Measurements from ENCODE around the gene COL25A1. TPM values are rescaled to one million over a fixed set of nuclear protein-coding genes. Genes with fewer than 3 reads are reported as not detected.
"Not testable (repeated sequence)": the region's sequence is repeated elsewhere in the genome, so short reads cannot be mapped to it uniquely, and the experiment has no call there.

Gene COL25A1
- total RNA-seq, 1 donor = 0.10 TPM

DNA sequence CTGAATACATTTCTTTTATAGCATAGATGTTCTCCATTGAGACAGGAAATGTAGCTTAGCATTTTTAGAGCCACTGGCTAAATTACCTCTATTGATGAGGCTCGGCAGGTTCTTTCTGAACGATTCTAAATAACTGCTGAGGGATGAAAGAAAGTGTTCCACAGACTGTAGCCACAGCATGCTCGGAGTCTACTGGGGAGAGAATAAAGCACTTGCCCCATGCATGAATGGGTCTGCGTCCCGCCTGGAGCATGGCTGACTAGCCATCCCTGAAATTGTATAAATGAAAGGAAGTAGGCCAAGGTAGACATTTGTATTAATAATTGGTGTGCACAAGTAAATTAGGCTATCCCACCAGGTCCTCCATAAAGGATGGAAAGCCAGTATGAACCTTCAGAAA is 269.8 kb downstream of the COL25A1 start:
- no peaks in the 10 kb centered on the region for H3K9me3 ChIP-seq (ENCODE audit: low read depth, low read length)
- H3K4me1 ChIP-seq (ENCODE audit: insufficient read depth, low read length) = no peaks in the 10 kb centered on the region
- no peak overlapping the region for H3K4me3 ChIP-seq (ENCODE audit: low read length)
- no peaks in the 10 kb centered on the region for H3K27me3 ChIP-seq (ENCODE audit: insufficient read depth, low read length)

DNA sequence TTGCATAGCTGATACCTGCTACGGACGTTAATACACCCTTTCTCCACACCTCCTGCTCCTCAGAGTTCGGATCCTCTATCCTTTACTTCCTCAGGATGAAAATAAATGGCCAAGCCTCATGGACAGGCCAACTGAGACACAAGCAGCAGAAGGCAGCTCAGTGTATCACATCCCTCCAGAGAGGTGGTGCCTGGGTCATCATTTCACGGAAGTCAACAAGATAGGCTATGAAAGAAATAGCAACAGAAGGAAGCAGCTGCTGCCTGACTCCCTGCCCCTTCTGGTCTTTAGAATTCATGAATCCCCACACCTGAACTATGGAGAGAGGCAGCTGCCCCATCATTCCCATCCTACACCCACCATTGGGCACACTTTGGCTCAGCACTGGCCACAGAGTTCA is 272.5 kb downstream of the COL25A1 start:
- H3K4me3 ChIP-seq (ENCODE audit: low read length) = no peak overlapping the region
- no peaks in the 10 kb centered on the region for H3K4me1 ChIP-seq (ENCODE audit: insufficient read depth, low read length)
- no peaks in the 10 kb centered on the region for H3K9me3 ChIP-seq (ENCODE audit: low read depth, low read length)
- no peaks in the 10 kb centered on the region for H3K27me3 ChIP-seq (ENCODE audit: insufficient read depth, low read length)

GRCh38 chr4:109027016-109027500 is 275.4 kb downstream of the COL25A1 start:
- Histone ChIP-seq H3K4me3 (ENCODE audit: low read length) (no peak overlapping the region), H3K9me3 (ENCODE audit: low read depth, low read length) (no peaks in the 10 kb centered on the region), H3K27me3 (ENCODE audit: insufficient read depth, low read length) (no peaks in the 10 kb centered on the region), H3K4me1 (ENCODE audit: insufficient read depth, low read length) (no peaks in the 10 kb centered on the region)

DNA sequence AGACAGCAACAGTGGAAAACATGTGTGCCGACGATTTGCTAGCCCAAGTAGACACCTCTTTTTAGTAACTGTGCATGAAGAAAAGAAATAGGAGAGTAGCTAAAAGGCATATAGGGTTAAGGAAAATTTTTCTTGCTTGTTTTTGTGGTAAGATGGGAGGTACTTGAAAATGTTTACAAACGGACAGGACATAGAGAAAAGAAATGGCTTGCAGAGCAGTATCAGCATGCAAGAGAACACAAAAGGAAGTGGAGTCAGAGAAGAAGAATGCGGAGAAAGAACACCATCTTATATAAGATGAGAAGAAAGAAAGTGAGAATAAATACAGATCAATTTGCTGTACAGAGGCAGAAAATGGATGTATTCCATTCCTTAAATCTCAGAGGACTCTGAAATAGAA is 275.9 kb downstream of the COL25A1 start:
- Histone ChIP-seq H3K4me1 (ENCODE audit: insufficient read depth, low read length) (no peaks in the 10 kb centered on the region), H3K27me3 (ENCODE audit: insufficient read depth, low read length) (no peaks in the 10 kb centered on the region), H3K9me3 (ENCODE audit: low read depth, low read length) (no peaks in the 10 kb centered on the region), H3K4me3 (ENCODE audit: low read length) (no peak overlapping the region)

GRCh38 chr4:109025471-109026076 is 276.9 kb downstream of the COL25A1 start:
- Histone ChIP-seq H3K27me3 (ENCODE audit: insufficient read depth, low read length) (no peaks in the 10 kb centered on the region), H3K4me3 (ENCODE audit: low read length) (no peak overlapping the region), H3K9me3 (ENCODE audit: low read depth, low read length) (no peaks in the 10 kb centered on the region), H3K4me1 (ENCODE audit: insufficient read depth, low read length) (no peaks in the 10 kb centered on the region)

GRCh38 chr4:109022961-109023360 is 279.5 kb downstream of the COL25A1 start:
- Histone ChIP-seq H3K4me1 (ENCODE audit: insufficient read depth, low read length) (no peaks in the 10 kb centered on the region), H3K4me3 (ENCODE audit: low read length) (no peak overlapping the region), H3K27me3 (ENCODE audit: insufficient read depth, low read length) (no peaks in the 10 kb centered on the region), H3K9me3 (ENCODE audit: low read depth, low read length) (no peaks in the 10 kb centered on the region)

- not testable (repeated sequence) for H3K4me3 ChIP-seq (ENCODE audit: low read length); H3K9me3 ChIP-seq (ENCODE audit: low read depth, low read length)
These were observed 280.8 kb downstream of the COL25A1 start for GRCh38 chr4:109021630-109022029.

GRCh38 chr4:109020861-109021260 is 281.6 kb downstream of the COL25A1 start:
- Histone ChIP-seq H3K27me3 (ENCODE audit: insufficient read depth, low read length) (no peaks in the 10 kb centered on the region), H3K9me3 (ENCODE audit: low read depth, low read length) (no peaks in the 10 kb centered on the region), H3K4me1 (ENCODE audit: insufficient read depth, low read length) (no peaks in the 10 kb centered on the region), H3K4me3 (ENCODE audit: low read length) (no peak overlapping the region)

More at GRCh38 chr4:109021630-109022029, 280.8 kb downstream of the COL25A1 start:
- H3K27me3 ChIP-seq (ENCODE audit: insufficient read depth, low read length); H3K4me1 ChIP-seq (ENCODE audit: insufficient read depth, low read length): not testable (repeated sequence)

- Histone ChIP-seq H3K4me3 (ENCODE audit: low read length) (no peak overlapping the region), H3K9me3 (ENCODE audit: low read depth, low read length) (no peaks in the 10 kb centered on the region), H3K27me3 (ENCODE audit: insufficient read depth, low read length) (no peaks in the 10 kb centered on the region), H3K4me1 (ENCODE audit: insufficient read depth, low read length) (no peaks in the 10 kb centered on the region)
These were observed 286.3 kb downstream of the COL25A1 start for GRCh38 chr4:109016200-109016599.

GRCh38 chr4:109015413-109015810 is 287.0 kb downstream of the COL25A1 start:
- no peak overlapping the region for H3K4me3 ChIP-seq (ENCODE audit: low read length)
- no peaks in the 10 kb centered on the region for H3K9me3 ChIP-seq (ENCODE audit: low read depth, low read length)
- H3K27me3 ChIP-seq (ENCODE audit: insufficient read depth, low read length) = no peaks in the 10 kb centered on the region
- H3K4me1 ChIP-seq (ENCODE audit: insufficient read depth, low read length) = no peaks in the 10 kb centered on the region

GRCh38 chr4:109014593-109015412 is 287.7 kb downstream of the COL25A1 start:
- H3K9me3 ChIP-seq (ENCODE audit: low read depth, low read length) = no peaks in the 10 kb centered on the region
- H3K27me3 ChIP-seq (ENCODE audit: insufficient read depth, low read length) = no peaks in the 10 kb centered on the region
- no peaks in the 10 kb centered on the region for H3K4me1 ChIP-seq (ENCODE audit: insufficient read depth, low read length)
- H3K4me3 ChIP-seq (ENCODE audit: low read length) = no peak overlapping the region

DNA sequence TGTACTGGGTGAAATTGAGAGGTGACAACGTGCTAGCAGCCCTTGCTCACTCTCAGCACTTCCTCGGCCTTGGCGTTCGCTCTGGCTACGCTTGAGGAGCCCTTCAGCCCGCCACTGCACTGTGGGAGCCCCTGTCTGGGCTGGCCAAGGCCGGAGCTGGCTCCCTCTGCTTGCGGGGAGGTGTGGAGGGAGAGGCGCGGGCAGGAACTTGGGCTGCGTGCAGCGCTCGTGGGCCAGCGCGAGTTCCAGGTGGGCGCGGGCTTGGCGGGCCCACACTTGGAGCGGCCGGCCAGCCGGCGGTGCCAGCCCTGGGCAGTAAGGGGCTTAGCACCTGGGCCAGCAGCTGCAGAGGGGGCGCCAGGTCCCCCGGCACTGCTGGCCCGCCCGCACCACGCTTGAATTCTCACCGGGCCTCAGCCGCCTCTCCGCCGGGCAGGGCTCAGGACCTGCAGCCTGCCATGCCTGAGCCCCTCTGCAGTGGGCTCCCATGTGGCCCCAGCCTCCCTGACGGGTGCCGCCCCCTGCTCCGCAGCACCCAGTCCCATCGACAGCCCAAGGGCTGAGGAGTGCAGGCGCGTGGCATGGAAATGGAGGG is 290.1 kb downstream of the COL25A1 start:
- no peaks in the 10 kb centered on the region for H3K4me1 ChIP-seq (ENCODE audit: insufficient read depth, low read length)
- H3K4me3 ChIP-seq (ENCODE audit: low read length) = no peak overlapping the region
- no peaks in the 10 kb centered on the region for H3K27me3 ChIP-seq (ENCODE audit: insufficient read depth, low read length)
- H3K9me3 ChIP-seq (ENCODE audit: low read depth, low read length) = no peaks in the 10 kb centered on the region

- Histone ChIP-seq H3K4me1 (ENCODE audit: insufficient read depth, low read length) (no peaks in the 10 kb centered on the region), H3K27me3 (ENCODE audit: insufficient read depth, low read length) (no peaks in the 10 kb centered on the region), H3K9me3 (ENCODE audit: low read depth, low read length) (no peaks in the 10 kb centered on the region)
These were observed 291.0 kb downstream of the COL25A1 start for GRCh38 chr4:109011241-109012026.

GRCh38 chr4:109010521-109010920 is 291.9 kb downstream of the COL25A1 start:
- H3K4me3 ChIP-seq (ENCODE audit: low read length) = no peak overlapping the region
- no peaks in the 10 kb centered on the region for H3K9me3 ChIP-seq (ENCODE audit: low read depth, low read length)
- H3K27me3 ChIP-seq (ENCODE audit: insufficient read depth, low read length) = no peaks in the 10 kb centered on the region
- H3K4me1 ChIP-seq (ENCODE audit: insufficient read depth, low read length) = no peaks in the 10 kb centered on the region

More at GRCh38 chr4:109011241-109012026, 291.0 kb downstream of the COL25A1 start:
- no peak overlapping the region for H3K4me3 ChIP-seq (ENCODE audit: low read length)

GRCh38 chr4:109009909-109010308 is 292.5 kb downstream of the COL25A1 start:
- Histone ChIP-seq H3K27me3 (ENCODE audit: insufficient read depth, low read length) (no peaks in the 10 kb centered on the region), H3K4me1 (ENCODE audit: insufficient read depth, low read length) (no peaks in the 10 kb centered on the region), H3K9me3 (ENCODE audit: low read depth, low read length) (no peaks in the 10 kb centered on the region), H3K4me3 (ENCODE audit: low read length) (no peak overlapping the region)
